LNCaP clone FGC (cell line): ENCODE results near the gene DOC2B.

ENCODE experiments used
- DNase-seq: peaks from one replicate; pipeline ENCODE4 v3.0.0-alpha.2; 2011; ENCODE audit warnings: low read depth
- H3K4me3 ChIP-seq: 2 replicates; pipeline ENCODE4 v1.5.1; 2011; ENCODE audit warnings: mild to moderate bottlenecking, low read depth, low read length, control low read depth
- TF ChIP-seq, protein P1 (sequence below): IDR thresholded peaks from 2 replicates; pipeline ENCODE4 v1.5.1; 2012; ENCODE audit warnings: mild to moderate bottlenecking; ENCODE audit not compliant: control insufficient read depth, insufficient read depth; ENCODE audit errors: extremely low read depth

The DOC2B gene

GRCh38 chr17:152860-153420 is 28.5 kb downstream of the DOC2B start:
- no peak for DNase-seq
- TF ChIP-seq, protein P1, sequence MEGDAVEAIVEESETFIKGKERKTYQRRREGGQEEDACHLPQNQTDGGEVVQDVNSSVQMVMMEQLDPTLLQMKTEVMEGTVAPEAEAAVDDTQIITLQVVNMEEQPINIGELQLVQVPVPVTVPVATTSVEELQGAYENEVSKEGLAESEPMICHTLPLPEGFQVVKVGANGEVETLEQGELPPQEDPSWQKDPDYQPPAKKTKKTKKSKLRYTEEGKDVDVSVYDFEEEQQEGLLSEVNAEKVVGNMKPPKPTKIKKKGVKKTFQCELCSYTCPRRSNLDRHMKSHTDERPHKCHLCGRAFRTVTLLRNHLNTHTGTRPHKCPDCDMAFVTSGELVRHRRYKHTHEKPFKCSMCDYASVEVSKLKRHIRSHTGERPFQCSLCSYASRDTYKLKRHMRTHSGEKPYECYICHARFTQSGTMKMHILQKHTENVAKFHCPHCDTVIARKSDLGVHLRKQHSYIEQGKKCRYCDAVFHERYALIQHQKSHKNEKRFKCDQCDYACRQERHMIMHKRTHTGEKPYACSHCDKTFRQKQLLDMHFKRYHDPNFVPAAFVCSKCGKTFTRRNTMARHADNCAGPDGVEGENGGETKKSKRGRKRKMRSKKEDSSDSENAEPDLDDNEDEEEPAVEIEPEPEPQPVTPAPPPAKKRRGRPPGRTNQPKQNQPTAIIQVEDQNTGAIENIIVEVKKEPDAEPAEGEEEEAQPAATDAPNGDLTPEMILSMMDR: no peak
- H3K4me3 ChIP-seq: no peak overlapping the region

DNA sequence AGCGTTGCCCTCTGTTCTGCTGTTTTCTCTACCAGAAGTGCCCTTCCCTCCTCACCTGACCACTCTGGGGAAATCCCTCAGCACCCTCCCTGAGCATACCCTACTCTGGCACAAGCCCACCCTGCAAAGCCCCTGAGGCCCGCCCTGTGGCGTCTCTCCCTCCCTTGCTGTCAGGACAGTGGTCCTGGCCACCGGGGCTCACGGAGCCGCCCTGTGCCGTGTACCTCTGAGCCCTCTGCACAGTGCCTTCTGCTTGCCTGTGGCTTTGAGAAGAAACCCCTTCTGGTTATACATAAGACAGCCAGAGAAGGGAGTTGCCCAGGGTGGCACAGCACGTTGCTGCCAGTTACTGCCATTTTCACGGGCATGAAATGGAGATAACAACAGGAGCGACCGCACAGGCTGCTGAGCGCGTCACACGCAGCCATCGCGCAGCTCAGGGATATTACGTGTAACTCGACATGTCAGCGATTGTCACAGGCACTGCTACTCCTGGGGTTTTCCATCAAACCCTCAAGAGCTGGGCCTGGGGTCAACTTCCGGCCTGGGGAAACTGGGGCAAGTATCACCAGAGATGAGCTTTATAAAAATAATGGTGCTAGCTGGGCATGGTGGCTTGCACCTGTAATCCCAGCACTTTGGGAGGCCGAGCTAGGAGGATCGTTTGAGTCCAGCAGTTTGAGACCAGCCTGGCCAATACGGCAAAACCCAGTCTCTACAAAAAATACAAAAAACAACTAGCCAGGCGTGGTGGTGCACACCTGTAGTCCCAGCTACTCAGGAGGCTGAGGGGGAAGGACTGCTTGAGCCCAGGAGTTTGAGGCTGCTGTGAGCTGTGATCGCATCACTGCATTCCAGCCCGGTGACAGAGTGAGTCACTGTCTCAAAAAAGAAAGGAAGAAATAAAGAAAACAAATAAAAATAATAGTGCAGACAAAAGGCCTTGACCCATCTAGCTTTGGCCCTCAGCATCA is 29.3 kb downstream of the DOC2B start:
- DNase-seq: no peak
- TF ChIP-seq, protein P1: no peak
- no peak overlapping the region for H3K4me3 ChIP-seq

DNA sequence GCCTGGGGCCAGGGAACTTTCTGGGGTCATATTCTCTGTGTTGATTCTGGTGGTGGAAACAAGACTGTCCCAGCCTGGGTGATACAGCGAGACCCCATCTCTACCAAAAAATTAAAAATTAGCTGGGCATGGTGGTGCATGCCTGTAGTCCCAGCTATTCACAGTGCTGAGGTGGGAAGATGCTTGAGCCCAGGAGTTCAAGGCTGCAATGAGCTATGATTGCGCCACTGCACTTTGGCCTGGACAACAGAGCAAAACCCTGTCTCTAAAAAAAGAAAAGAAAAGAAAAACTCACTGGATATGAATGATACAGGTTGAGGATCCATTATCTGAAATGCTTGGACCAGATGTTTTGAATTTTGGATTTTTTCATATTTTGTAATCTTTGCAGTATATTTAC is 30.4 kb downstream of the DOC2B start:
- TF ChIP-seq, protein P1: no peak
- H3K4me3 ChIP-seq: no peak overlapping the region
- DNase-seq: no peak

GRCh38 chr17:149897-150584 is 31.4 kb downstream of the DOC2B start:
- TF ChIP-seq, protein P1: no peak
- no peak for DNase-seq

DNA sequence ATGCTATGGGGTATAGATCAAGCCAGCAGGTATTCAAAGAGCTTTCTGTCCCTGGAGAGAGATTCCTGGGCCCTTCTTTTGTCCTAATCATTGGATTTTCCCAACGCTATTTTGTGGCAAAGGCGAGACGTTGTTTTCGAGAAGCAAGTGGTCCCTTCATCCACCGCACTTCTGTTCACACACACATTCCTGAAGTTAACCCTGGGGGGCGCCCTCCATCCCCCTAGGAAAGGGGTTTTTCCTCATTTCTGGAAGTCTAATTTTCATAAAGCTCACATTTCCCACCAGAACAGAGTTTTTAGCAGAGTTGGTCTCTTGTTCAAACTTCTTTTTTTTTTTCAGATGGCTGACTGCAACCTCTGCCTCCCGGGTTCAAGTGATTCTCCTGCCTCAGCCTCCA is 32.2 kb downstream of the DOC2B start:
- no peak overlapping the region for H3K4me3 ChIP-seq
- TF ChIP-seq, protein P1: no peak
- no peak for DNase-seq

More at GRCh38 chr17:149897-150584, 31.4 kb downstream of the DOC2B start:
- H3K4me3 ChIP-seq: no peak overlapping the region

- no peak overlapping the region for H3K4me3 ChIP-seq
- TF ChIP-seq, protein P1: no peak
- DNase-seq: no peak
These were observed 32.7 kb downstream of the DOC2B start for GRCh38 chr17:148757-149156.
